HG03025 (cell line): Measurements from ENCODE around the gene TNFRSF8.
"Not testable (repeated sequence)": the region's sequence is repeated elsewhere in the genome, so short reads cannot be mapped to it uniquely, and the experiment has no call there.

Experiments
- ATAC-seq: cut with Tn5 transposase; IDR thresholded peaks from one replicate; pipeline ENCODE4 v1.9.1; 2021; ENCODE audit warnings: mild to moderate bottlenecking, moderate library complexity; ENCODE audit not compliant: unreplicated experiment, low FRiP score

Gene TNFRSF8

DNA sequence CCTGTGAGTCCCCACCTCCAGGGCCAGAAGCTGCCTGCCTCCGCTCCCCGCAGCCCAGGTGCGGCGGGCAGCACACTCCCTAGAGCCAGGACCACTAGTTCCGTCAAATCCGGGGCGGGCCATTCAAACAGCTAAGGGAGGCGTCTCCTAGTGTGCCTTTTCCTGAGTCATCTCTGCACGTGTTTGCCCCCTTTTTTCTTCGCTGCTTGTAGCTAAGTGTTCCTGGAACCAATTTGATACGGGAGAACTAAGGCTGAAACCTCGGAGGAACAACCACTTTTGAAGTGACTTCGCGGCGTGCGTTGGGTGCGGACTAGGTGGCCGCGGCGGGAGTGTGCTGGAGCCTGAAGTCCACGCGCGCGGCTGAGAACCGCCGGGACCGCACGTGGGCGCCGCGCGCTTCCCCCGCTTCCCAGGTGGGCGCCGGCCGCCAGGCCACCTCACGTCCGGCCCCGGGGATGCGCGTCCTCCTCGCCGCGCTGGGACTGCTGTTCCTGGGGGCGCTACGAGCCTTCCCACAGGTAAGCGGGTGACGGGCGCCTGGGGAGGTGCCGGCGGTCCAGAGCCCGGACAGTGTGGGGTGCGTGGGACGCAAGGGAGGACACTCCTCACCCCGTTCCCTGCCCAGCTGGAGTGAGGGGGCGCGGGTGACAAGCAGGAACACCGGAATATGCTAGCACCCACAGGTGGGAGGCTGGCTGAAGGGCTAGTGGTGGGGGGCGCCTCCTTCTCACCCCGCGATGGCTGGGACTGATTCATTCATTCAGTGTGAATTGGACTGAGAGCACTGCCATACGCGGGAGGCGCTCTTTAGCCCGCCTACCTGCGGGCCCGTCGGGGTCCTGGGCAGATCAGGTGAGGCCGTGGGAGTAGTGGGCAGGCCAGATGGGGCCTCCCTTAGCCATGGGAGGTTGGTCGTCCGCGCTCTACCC lies at the start of gene TNFRSF8:
Gene TNFRSF8, plus strand, starts transcription at position 163 of the 932 bp plus-strand sequence. Its CDS starts 296 bp downstream, at position 459.
- no peak for ATAC-seq

DNA sequence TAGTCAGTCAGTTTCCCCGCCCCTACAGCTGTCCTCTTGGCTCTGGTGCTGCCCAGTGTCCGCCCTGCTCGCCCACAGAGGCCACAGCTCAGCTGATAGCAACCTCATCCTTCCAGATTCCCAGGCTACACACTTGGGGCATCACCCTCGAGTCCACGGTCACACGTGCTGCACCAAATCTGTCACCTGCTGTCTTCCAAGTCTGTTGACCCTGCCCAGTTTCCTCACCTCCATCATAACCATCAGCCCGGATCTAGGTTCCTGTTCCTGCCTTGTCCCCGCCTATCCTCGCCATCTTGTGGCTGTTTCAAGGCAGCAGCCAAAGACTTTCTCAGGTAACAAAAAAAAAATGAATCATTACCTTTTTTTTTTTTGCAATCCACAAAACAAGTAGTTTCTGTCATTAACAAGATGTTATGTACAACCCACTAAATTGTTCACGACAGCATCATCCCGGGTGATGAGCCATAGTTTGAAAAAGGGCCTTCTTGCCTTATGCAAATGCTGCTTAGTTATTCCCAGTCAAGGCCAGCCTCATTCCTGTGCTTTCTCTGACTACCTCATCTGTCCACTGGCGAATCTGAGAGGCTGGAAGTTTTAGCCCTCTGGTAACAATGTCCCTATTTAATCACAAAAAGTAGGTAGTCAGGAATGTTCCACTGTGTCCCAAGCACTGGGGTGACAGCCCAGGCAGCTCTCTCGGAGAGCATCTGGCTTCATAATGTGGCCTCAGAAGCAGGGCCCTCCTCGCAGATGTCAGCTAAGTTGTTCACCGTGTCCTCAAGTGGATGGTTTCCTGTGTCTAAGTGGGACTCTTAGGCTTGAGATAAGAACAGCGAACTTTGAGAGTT lies 48.7 kb upstream of the TNFRSF8 start:
- ATAC-seq: no peak

DNA sequence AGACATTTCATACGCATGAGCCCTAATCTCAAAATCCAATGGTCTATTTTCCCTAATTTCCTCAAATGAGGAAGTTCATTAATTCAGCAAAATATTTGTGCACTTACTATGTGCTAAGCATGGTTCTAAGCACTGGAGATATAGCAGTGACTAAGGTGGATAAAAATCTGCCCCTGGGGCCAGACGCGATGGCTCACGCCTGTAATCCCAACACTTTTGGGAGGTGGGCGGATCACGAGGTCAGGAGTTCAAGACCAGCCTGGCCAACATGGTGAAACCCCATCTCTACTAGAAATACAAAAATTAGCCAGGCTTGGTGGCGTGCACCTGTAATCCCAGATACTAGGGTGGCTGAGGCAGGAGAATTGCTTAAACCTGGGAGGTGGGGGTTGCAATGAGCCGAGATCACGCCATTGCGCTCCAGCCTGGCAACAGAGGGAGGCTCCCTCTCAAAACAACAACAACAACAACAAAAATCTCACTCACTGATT lies 48.1 kb upstream of the TNFRSF8 start:
- no peak for ATAC-seq

DNA sequence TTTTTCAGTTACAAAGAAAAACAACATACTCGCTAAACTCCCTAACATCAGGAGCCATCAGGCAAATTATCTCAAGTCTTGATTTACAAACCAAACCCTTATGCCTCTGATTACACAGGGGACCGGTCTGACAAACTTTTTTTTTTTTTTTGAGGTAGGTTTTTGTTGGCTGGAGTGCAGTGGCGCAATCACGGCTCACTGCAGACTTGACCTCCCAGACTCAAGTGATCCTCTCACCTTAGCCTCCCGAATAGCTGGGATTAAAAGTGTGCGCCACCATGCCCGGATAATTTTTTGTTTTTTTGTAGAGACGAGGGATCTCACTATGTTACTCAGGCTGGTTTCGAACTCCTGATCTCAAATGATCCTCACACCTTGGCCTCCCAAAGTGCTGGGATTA lies 47.6 kb upstream of the TNFRSF8 start:
- no peak for ATAC-seq

- ATAC-seq: no peak
These were observed 46.9 kb upstream of the TNFRSF8 start for GRCh38 chr1:12016182-12016581.

DNA sequence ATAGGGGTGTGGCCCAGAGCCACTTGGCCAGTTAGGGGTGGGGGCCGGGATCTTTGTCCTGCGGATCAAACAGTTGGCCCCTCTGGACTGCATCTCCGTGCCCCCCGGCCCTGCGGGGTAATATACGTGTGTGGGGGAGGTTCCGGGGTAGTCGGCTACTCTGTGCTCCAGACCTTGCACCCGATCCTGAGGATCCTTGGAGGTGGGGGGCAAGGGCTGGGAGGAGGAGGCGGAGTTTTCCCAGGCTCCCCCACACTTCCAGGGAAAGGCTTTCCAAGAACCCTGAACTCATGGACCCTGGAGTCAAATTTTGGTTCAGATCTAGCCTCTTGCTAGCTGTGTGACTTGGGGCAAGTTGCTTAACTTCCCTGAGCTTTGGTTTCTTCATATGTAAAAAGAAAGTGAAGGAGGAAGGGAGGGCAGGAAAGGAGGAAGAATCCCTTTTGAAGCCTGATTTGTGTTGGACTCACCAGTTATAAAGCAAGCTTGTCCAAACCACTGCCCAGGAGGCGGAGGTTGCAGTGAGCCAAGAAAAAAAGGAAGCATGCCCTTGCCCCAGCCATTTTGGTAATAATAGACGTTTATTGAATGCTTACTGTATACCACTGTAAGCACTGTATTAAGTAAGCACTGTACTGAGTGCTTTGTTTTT lies 43.1 kb upstream of the TNFRSF8 start:
- ATAC-seq: no peak

DNA sequence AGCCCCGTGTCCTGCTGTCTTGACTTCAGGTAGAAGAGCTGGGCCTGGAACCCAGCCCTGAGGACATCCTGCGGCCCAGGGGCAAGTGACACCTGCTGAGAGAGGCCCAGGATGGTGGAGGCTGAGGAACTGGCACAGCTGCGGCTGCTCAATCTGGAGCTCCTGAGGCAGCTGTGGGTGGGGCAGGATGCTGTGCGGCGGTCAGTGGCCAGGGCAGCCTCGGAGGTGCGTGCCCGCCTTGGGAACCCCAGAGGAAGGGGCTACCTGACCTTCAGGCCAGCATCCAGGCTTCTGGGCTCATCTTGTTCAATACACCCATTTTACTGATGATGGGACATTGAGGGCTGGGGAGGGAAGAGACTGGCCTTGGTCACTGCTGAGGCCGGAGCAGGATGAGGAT lies 41.5 kb upstream of the TNFRSF8 start:
- ATAC-seq: no peak

DNA sequence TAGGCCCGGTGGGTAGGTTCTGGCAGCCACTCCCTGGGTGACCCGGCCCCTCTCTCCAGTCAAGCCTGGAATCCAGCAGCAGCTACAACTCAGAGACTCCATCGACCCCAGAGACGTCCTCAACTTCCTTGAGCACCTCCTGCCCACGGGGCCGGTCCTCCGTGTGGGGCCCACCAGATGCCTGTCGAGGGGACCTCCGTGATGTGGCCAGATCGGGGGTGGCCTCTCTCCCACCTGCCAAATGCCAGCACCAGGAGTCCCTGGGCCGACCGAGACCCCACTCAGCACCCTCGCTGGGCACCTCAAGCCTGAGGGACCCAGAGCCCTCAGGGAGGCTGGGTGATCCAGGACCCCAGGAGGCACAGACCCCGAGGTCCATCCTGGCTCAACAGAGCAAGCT lies 41.1 kb upstream of the TNFRSF8 start:
- no peak for ATAC-seq

DNA sequence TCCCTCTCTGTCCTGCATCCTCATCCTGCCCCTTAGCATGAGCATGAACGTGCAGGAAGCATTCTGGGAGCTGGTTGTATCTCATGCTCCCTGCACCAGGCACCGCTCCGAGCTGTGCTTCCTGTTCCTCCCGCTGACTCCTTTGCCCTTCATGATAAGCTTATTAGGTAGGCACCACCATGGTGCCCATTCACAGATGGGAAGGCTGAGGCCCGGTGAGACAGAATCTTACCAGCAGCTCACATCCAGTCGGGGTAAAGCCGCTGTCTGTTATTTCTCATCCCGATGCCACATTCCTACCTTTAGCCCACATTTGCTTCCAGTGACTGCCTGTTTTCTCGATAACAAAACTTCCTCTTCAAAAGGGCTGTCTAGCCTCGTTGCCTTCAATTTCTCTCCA lies 36.5 kb upstream of the TNFRSF8 start:
- ATAC-seq: no peak

GRCh38 chr1:12028248-12028647 lies 34.9 kb upstream of the TNFRSF8 start:
- no peak for ATAC-seq

- no peak for ATAC-seq
These were observed 34.1 kb upstream of the TNFRSF8 start for GRCh38 chr1:12028957-12029511.

DNA sequence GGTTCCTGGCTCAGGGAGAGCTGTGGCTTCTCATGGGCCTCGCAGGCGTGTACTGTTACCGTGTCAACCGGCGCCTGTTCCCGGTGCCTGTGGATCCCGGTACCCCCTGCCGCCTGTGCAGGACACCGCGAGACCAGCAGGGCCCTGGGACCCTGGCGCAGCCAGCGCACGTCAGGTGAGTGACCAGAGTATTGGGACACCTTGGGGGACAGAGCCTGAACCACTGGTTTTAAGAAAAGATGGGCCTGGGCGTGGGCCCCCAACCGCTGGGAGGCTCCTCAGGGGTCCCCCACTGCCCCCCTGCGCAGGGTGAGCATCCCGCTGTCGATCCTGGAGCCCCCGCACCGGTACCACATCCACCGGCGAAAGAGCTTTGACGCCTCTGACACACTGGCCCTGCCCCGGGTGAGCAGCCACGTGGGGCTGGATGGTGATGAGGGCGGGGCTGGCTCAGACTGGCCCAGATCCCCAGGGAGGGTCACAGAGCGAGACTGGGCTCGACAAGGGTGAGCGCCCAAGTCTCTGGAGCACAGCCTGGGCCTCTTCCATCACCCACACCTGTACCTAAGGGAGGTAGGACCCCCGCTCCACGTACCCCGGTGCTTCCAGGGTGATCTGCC lies 33.3 kb upstream of the TNFRSF8 start:
- no peak for ATAC-seq

GRCh38 chr1:12031039-12031980 lies 31.8 kb upstream of the TNFRSF8 start:
- ATAC-seq: no peak

GRCh38 chr1:12032161-12032621 lies 30.9 kb upstream of the TNFRSF8 start:
- no peak for ATAC-seq

DNA sequence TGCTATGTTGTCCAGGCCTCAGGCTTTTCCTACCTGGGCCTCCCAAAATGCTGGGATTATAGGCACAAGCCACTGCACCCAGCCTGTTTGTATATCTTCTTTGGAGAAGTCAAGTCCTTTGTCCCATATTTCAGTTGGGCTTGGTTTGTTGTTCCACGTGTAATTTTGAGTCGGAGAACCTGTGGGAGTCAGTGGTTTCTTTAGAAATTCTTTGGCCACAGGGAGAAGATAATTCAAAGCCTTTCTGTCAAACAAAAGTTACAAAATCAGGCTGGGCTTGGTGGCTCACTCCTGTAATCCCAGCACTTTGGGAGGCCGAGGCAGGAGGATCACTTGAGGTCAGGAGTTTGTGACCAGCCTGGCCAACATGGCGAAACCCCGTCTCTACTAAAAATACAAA lies 29.7 kb upstream of the TNFRSF8 start:
- ATAC-seq: not testable (repeated sequence)

DNA sequence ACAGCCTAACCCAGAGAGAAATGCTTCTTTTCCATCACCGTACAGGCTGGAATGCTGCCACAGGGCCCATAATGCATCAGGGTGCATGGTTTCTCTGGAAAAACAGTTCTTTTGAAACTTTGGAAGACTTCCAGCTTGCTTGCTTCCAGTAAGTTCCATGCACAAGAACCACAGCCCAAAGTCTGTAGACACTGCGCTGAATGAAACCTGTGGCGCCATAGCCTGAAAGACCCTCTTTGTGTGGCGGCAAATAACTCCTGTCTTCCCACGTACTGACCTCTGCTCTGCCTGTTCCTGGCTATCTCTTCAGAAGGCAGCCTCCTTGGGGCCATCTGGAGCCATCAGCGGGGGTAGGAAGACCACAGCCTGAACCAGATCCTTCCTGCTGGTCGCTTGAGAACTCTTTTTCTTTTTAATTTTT lies 28.7 kb upstream of the TNFRSF8 start:
- no peak for ATAC-seq

DNA sequence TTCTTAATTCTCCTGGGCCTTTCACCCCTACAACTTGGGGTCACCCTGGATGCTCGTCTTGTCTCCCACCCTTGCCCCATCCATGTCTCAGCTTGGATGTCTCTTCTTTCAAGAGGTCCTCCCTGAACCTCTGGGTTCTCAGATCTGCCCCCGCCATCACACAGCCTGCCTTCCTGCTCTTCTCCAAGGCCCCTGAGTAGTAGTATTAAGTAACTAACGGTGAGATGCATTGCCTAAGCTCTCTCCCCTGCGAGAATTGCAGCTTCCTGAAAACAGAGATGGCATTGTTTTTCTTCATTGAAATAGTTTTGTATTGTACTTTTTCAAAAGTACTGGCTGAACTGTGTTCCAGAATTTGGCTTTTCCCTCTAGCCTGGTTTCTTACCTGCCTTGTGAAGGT lies 27.8 kb upstream of the TNFRSF8 start:
- ATAC-seq: no peak

DNA sequence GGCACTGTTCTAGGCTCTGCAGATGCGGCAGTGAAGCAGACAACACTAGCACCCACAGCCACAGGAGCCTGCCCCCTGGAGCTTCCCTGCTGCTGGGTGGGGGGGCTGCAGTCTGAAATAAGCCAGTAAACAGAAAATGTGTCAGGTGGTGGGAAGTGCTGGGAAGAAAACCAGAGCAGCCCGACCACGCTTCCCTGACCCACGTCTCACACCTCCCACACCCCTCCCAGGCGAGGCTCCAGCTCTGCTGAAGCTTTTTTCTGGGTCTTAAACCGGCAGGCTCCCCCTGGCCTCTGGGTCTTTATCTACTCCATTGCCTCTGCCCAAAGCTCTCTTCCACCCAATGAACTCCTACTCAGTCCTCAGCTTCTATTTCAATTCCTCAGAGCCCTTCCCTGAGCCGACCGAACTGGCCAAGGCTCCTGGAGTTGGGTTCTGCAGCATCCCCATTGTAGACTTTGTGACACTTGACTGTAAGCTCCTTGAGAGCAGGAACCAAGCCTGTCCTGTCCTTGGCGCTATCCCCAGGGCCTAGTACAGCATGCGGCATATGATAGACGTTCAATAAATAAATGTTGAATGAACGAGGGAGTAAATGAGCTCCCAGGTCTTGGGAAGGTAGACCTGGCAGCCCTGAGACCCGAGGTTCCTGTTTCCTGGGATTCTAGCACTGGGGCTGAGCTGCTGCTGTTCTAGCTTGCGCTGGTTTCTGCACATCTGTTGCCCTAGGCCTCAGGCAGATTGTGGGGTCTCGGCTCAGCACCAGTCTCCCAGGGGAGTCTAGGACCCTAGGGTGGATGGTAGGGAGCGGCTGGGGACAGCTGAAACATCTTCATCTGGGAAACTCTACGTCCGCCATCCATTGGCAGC lies 25.4 kb upstream of the TNFRSF8 start:
- ATAC-seq: no peak
